HG03135 (cell line): Measurements from ENCODE around the gene NTHL1.

ENCODE experiments used
- ATAC-seq: cut with Tn5 transposase; IDR thresholded peaks from one replicate; pipeline ENCODE4 v1.9.1; 2021; ENCODE audit warnings: mild to moderate bottlenecking, moderate library complexity; ENCODE audit not compliant: unreplicated experiment

Gene NTHL1

GRCh38 chr16:2066139-2066538, 18.5 kb upstream of the NTHL1 start:
- ATAC-seq: no peak

- ATAC-seq: no peak
Observed at GRCh38 chr16:2064368-2064945, 16.8 kb upstream of the NTHL1 start.

- no peak for ATAC-seq
Observed at GRCh38 chr16:2063861-2064260, 16.2 kb upstream of the NTHL1 start.

- ATAC-seq: no peak
Observed at GRCh38 chr16:2062801-2063200, 15.2 kb upstream of the NTHL1 start.

- no peak for ATAC-seq
Observed at GRCh38 chr16:2061526-2061925, 13.9 kb upstream of the NTHL1 start.

- no peak for ATAC-seq
Observed at GRCh38 chr16:2061023-2061422, 13.4 kb upstream of the NTHL1 start.

GRCh38 chr16:2060346-2060745, 12.7 kb upstream of the NTHL1 start:
- no peak for ATAC-seq

GRCh38 chr16:2058872-2059271, 11.2 kb upstream of the NTHL1 start:
- ATAC-seq: no peak

GRCh38 chr16:2058420-2058819, 10.8 kb upstream of the NTHL1 start:
- ATAC-seq: no peak

GRCh38 chr16:2057438-2057837, 9.8 kb upstream of the NTHL1 start:
- ATAC-seq: no peak

- ATAC-seq: no peak
Observed at GRCh38 chr16:2056681-2057407, 9.2 kb upstream of the NTHL1 start.

GRCh38 chr16:2056077-2056476, 8.4 kb upstream of the NTHL1 start:
- ATAC-seq: no peak

GRCh38 chr16:2054543-2055245, 7.1 kb upstream of the NTHL1 start:
- no peak for ATAC-seq

- no peak for ATAC-seq
Observed at GRCh38 chr16:2053897-2054296, 6.3 kb upstream of the NTHL1 start.

GRCh38 chr16:2053211-2053610, 5.6 kb upstream of the NTHL1 start:
- ATAC-seq: no peak

- ATAC-seq: peak; percentile 8
Observed at GRCh38 chr16:2048116-2048543, 496 bp upstream of the NTHL1 start.

- no peak for ATAC-seq
Observed at GRCh38 chr16:2046893-2047329, 723 bp downstream of the NTHL1 start.

GRCh38 chr16:2045965-2046892, 1.4 kb downstream of the NTHL1 start:
- no peak for ATAC-seq

- ATAC-seq: no peak
Observed at GRCh38 chr16:2044541-2044940, 3.1 kb downstream of the NTHL1 start.

- ATAC-seq: no peak
Observed at GRCh38 chr16:2043667-2044451, 3.8 kb downstream of the NTHL1 start.
